PC-3 (cell line): Measurements from ENCODE around the gene TANC1.

Source experiments
- EZH2 ChIP-seq: fragments of 300-600 bp; sonication (generic); IDR thresholded peaks from one replicate; pipeline ENCODE4 v1.6.1; 2017; ENCODE audit warnings: antibody characterized with exemption, mild to moderate bottlenecking, low read length; ENCODE audit not compliant: unreplicated experiment
- EZH2phosphoT487 ChIP-seq: fragments of 300-600 bp; sonication (generic); IDR thresholded peaks from 2 replicates; pipeline ENCODE4 v1.6.1; 2018; ENCODE audit warnings: mild to moderate bottlenecking, antibody characterized with exemption, low read length, borderline replicate concordance
- TF ChIP-seq, protein P1 (sequence below): fragments of 300-600 bp; sonication (generic); conservative IDR thresholded peaks from 2 replicates; pipeline ENCODE4 v1.5.1; 2017; ENCODE audit warnings: antibody characterized with exemption, low read depth, mild to moderate bottlenecking, low read length

DNA sequence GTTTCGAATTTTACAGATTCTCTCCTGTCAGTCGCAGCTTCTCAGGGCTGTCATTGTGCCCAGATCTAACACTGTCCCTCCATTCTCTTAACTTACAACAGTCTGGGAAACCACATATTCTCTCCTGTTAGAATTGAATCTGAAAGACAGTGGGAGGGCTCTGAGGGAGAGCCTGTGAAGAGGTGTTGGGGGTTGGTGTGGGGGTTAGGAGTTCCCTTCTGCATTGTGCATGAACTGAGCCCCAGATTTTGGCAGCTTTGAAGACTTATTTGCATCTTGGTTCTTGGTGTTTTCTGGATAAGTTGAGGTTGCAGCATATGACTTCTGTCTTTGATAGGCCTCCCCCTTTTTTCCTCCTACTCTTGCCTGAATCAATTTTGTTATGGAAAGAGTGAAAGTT is 64.1 kb downstream of the TANC1 start:
- no peak for TF ChIP-seq EZH2
- TF ChIP-seq, protein P1, sequence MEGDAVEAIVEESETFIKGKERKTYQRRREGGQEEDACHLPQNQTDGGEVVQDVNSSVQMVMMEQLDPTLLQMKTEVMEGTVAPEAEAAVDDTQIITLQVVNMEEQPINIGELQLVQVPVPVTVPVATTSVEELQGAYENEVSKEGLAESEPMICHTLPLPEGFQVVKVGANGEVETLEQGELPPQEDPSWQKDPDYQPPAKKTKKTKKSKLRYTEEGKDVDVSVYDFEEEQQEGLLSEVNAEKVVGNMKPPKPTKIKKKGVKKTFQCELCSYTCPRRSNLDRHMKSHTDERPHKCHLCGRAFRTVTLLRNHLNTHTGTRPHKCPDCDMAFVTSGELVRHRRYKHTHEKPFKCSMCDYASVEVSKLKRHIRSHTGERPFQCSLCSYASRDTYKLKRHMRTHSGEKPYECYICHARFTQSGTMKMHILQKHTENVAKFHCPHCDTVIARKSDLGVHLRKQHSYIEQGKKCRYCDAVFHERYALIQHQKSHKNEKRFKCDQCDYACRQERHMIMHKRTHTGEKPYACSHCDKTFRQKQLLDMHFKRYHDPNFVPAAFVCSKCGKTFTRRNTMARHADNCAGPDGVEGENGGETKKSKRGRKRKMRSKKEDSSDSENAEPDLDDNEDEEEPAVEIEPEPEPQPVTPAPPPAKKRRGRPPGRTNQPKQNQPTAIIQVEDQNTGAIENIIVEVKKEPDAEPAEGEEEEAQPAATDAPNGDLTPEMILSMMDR = no peak
- TF ChIP-seq EZH2phosphoT487 = no peak
